Fibroblast of skin of scalp (primary cell): Measurements from ENCODE around the gene CA6.
"Not testable (repeated sequence)": the region's sequence is repeated elsewhere in the genome, so short reads cannot be mapped to it uniquely, and the experiment has no call there.

ENCODE experiments used
- DNase-seq: peaks from one replicate; pipeline ENCODE4 v3.0.0-alpha.2; 2013

CA6 gene

GRCh38 chr1:8926707-8927694, 18.7 kb upstream of the CA6 start:
- no peak for DNase-seq

- DNase-seq: no peak
Measured at GRCh38 chr1:8930116-8930515, 15.6 kb upstream of the CA6 start.

- DNase-seq: not testable (repeated sequence)
Measured at GRCh38 chr1:8937051-8937450, 8.6 kb upstream of the CA6 start.

- DNase-seq: no peak
Measured at GRCh38 chr1:8937701-8938100, 8.0 kb upstream of the CA6 start.

GRCh38 chr1:8938232-8938999, 7.3 kb upstream of the CA6 start:
- DNase-seq: no peak

- DNase-seq: no peak
Measured at GRCh38 chr1:8939000-8939265, 6.7 kb upstream of the CA6 start.

- DNase-seq: peak; percentile 18
Measured at GRCh38 chr1:8939362-8939995, 6.2 kb upstream of the CA6 start.

GRCh38 chr1:8941906-8942305, 3.8 kb upstream of the CA6 start:
- peak; percentile 55 for DNase-seq

- peak; percentile 7 for DNase-seq
Measured at GRCh38 chr1:8943498-8944405, 1.9 kb upstream of the CA6 start.

GRCh38 chr1:8947127-8947691, 1.5 kb downstream of the CA6 start:
- DNase-seq: no peak

- no peak for DNase-seq
Measured at GRCh38 chr1:8950309-8950708, 4.6 kb downstream of the CA6 start.

GRCh38 chr1:8951231-8951630, 5.6 kb downstream of the CA6 start:
- DNase-seq: no peak

GRCh38 chr1:8955406-8955805, 9.7 kb downstream of the CA6 start:
- DNase-seq: no peak

GRCh38 chr1:8956461-8957349, 11.0 kb downstream of the CA6 start:
- no peak for DNase-seq

GRCh38 chr1:8962812-8963530, 17.3 kb downstream of the CA6 start:
- DNase-seq: peak; percentile 36

- DNase-seq: no peak
Measured at GRCh38 chr1:8963963-8964362, 18.3 kb downstream of the CA6 start.

GRCh38 chr1:8965121-8965820, 19.6 kb downstream of the CA6 start:
- no peak for DNase-seq

- DNase-seq: no peak
Measured at GRCh38 chr1:8966606-8967005, 20.9 kb downstream of the CA6 start.

GRCh38 chr1:8968902-8969301, 23.2 kb downstream of the CA6 start:
- DNase-seq: not testable (repeated sequence)

GRCh38 chr1:8969937-8970336, 24.3 kb downstream of the CA6 start:
- DNase-seq: no peak
